GM12878 (cell line): Measurements from ENCODE around the gene IGFLR1. TPM values are rescaled to one million over a fixed set of nuclear protein-coding genes. Genes with fewer than 3 reads are reported as not detected.
A peak's percentile ranks its signal among the peaks of the same experiment; 100 is the strongest.

Experiments used
- BCL11A ChIP-seq: IDR thresholded peaks from 2 replicates; pipeline ENCODE4 v1.6.1; 2011; ENCODE audit warnings: low read depth, low read length
- CEBPB ChIP-seq, 2 experiments: fragments of 150-350 bp in 1 of 2; IDR thresholded peaks; 2 replicates each; pipeline ENCODE4 v1.6.1; 2012 to 2014; ENCODE audit warnings: low read depth in 2 of 2, low read length in 2 of 2, borderline replicate concordance in 1 of 2, inconsistent platforms in 1 of 2
- ESRRA ChIP-seq: IDR thresholded peaks from 2 replicates; pipeline ENCODE4 v1.6.1; 2012; ENCODE audit warnings: mild to moderate bottlenecking, low read length, improper control_type of control experiment
- ETV6 ChIP-seq, 2 experiments: fragments of 450-650 bp in 1 of 2; IDR thresholded peaks in 1 of 2; conservative IDR thresholded peaks in 1 of 2; 2 replicates each; pipeline ENCODE4 v1.6.1; 2014; ENCODE audit warnings: antibody characterized with exemption in 1 of 2, borderline replicate concordance in 1 of 2, low read depth in 1 of 2, mild to moderate bottlenecking in 1 of 2, moderate library complexity in 1 of 2
- HSF1 ChIP-seq: fragments of 150-350 bp; IDR thresholded peaks from 2 replicates; pipeline ENCODE4 v1.6.1; 2014; ENCODE audit warnings: mild to moderate bottlenecking, low read depth, low read length
- IKZF1 ChIP-seq: fragments of 450-650 bp; conservative IDR thresholded peaks from 2 replicates; pipeline ENCODE4 v1.6.1; 2017; ENCODE audit warnings: antibody characterized with exemption, mild to moderate bottlenecking
- MYB ChIP-seq: fragments of 150-350 bp; IDR thresholded peaks from 2 replicates; pipeline ENCODE4 v1.6.1; 2014; ENCODE audit warnings: mild to moderate bottlenecking, low read depth, low read length, borderline replicate concordance
- NBN ChIP-seq: fragments of 450-650 bp; IDR thresholded peaks from 2 replicates; pipeline ENCODE4 v1.6.1; 2016
- POLR2AphosphoS5 ChIP-seq: IDR thresholded peaks from 2 replicates; pipeline ENCODE4 v1.6.1; 2011; ENCODE audit warnings: mild to moderate bottlenecking, low read length, inconsistent platforms
- RELB ChIP-seq: fragments of 450-650 bp; IDR thresholded peaks from 2 replicates; pipeline ENCODE4 v1.6.1; 2017; ENCODE audit warnings: low read depth, mild to moderate bottlenecking, moderate library complexity
- USF2 ChIP-seq: IDR thresholded peaks from 2 replicates; pipeline ENCODE4 v1.6.1; 2011; ENCODE audit warnings: low read depth, low read length, improper control_type of control experiment, borderline replicate concordance
- ZBTB33 ChIP-seq: fragments of 450-650 bp; IDR thresholded peaks from 2 replicates; pipeline ENCODE4 v1.6.1; 2017; ENCODE audit warnings: mild to moderate bottlenecking
- ZNF217 ChIP-seq: fragments of 450-650 bp; IDR thresholded peaks from 2 replicates; pipeline ENCODE4 v1.6.1; 2017; ENCODE audit warnings: antibody characterized with exemption, mild to moderate bottlenecking
- ZNF592 ChIP-seq: fragments of 450-650 bp; IDR thresholded peaks from 2 replicates; pipeline ENCODE4 v1.6.1; 2017; ENCODE audit warnings: mild to moderate bottlenecking, moderate library complexity
- polyA plus RNA-seq, 11 experiments: library from polyadenylated mRNA; depleted of rRNA in 4 of 11; unstranded in 6 of 11; stranded (reverse) in 5 of 11; fragments of >200 nt; fragmentation: Nextera tagmentation in 4 of 11; fragmentation: Illumina TruSeq in 1 of 11; extraction: Ambion mirVana in 4 of 11; extraction: Trizol in 1 of 11; gene quantifications; 1 replicate in 1 of 11; 2 replicates in 10 of 11; pipeline versions ENCODE4 v1.2.1 to v1.2.3, GENCODE V29; 2011 to 2016; ENCODE audit warnings: inconsistent platforms in 2 of 11, missing spikeins in 2 of 11, low read depth in 1 of 11
- total RNA-seq, 4 experiments: library from RNA; depleted of rRNA in 3 of 4; stranded (reverse); fragments of >200 nt in 3 of 4; fragmentation: Illumina TruSeq in 1 of 4; extraction: Trizol in 1 of 4; gene quantifications; 2 replicates each; pipeline versions ENCODE4 v1.2.1 to v1.2.3, GENCODE V29; 2013 to 2021

Gene IGFLR1
- total and polyA plus RNA-seq, 10 of the 15 experiments (the other 5 are each of a cell fraction or from before 2014, with no cell fraction given): 2.5 to 39.9 (median 24.8) TPM

GRCh38 chr19:35757749-35758608 lies 15.7 kb upstream of the IGFLR1 start, which contains the start of gene PROSER3 (continued):
- no peak for TF ChIP-seq ZNF592
- TF ChIP-seq ZNF217: no peak
- TF ChIP-seq ZBTB33: no peak
- no peak for TF ChIP-seq MYB
- TF ChIP-seq HSF1: no peak
- TF ChIP-seq ETV6 (conservative IDR thresholded peaks at IDR 0.05 in 1 of 2, IDR thresholded peaks at IDR 0.05 in 1 of 2; ENCODE audit: borderline replicate concordance in 1 of 2, low read depth in 1 of 2): no peak
- peak; percentile 50; the same call in 1 of the 2 replicates for TF ChIP-seq NBN
- no peak for TF ChIP-seq CEBPB (IDR thresholded peaks at IDR 0.05; ENCODE audit: borderline replicate concordance in 1 of 2, low read depth in 2 of 2, low read length in 2 of 2)
- TF ChIP-seq USF2: no peak
- TF ChIP-seq BCL11A: no peak
- TF ChIP-seq POLR2AphosphoS5: peak; percentile 88
- TF ChIP-seq IKZF1: peak; percentile 91
- TF ChIP-seq RELB: 0 out of 2 replicates have a peak, but pooled peaks have one; percentile 48
- TF ChIP-seq ESRRA: no peak; the same call in 1 of the 2 replicates
